ENCODE data around the gene XPNPEP3. TPM values are rescaled to one million over a fixed set of nuclear protein-coding genes. Genes with fewer than 3 reads are reported as not detected.

The XPNPEP3 gene
- total and polyA plus RNA-seq, 2 donors (not counting 3 experiments of a cell fraction or from before 2014, with no cell fraction given), result 12.3 to 21.2 TPM

- Histone ChIP-seq H4K20me1 (replicated peaks; ENCODE audit: control insufficient read depth, extremely low read depth, insufficient read depth, low read length) (no peaks in the 10 kb centered on the region), H3K27me3 (ENCODE audit: control insufficient read depth in 2 of 2, insufficient read depth in 2 of 2, low read length in 2 of 2) (no peaks in the 10 kb centered on the region), H3K9me1 (replicated peaks; ENCODE audit: control insufficient read depth, extremely low read depth, insufficient read depth, low read length) (no peaks in the 10 kb centered on the region), H3K36me3 (ENCODE audit: control insufficient read depth in 2 of 2, extremely low read depth in 1 of 2, insufficient read depth in 2 of 2, low read length in 2 of 2) (peaks cover 0 to 3% of the 10 kb centered on the region in 2 experiments), H3K4me2 (ENCODE audit: insufficient read depth, low read length) (no peak overlapping the region), H2AFZ (ENCODE audit: low read depth, low read length) (no peak overlapping the region), H3K4me3 (replicated peaks in 1 of 3; ENCODE audit: insufficient read depth in 1 of 3, low read depth in 1 of 3, low read length in 3 of 3) (no peak overlapping the region), H3K9ac (replicated peaks; ENCODE audit: extremely low read depth, insufficient read depth, low read length) (no peak overlapping the region), H3K27ac (ENCODE audit: insufficient read depth, low read depth, low read length) (no peak overlapping the region), H3K79me2 (ENCODE audit: control insufficient read depth, insufficient read depth, low read length) (no peaks in the 10 kb centered on the region), H3K9me3 (replicated peaks; ENCODE audit: control insufficient read depth, insufficient read depth, low read length) (no peaks in the 10 kb centered on the region), H3K4me1 (ENCODE audit: control insufficient read depth, extremely low read depth, insufficient read depth, low read length) (peaks cover 3% of the 10 kb centered on the region)
- POLR2A ChIA-PET, result no interaction called here
- intact Hi-C loops (cut with micrococcal nuclease) (loop anchor here (10.0 kb wide), 1 partner anchor 314 kb away; no protein-coding TSS in a partner anchor), dilution Hi-C loops (cut with MboI; ENCODE audit: extremely low pct_ligation_motif_present, low sequenced_read_pairs) (no loop called here)
- CTCF ChIA-PET, result interaction anchor here (0.8 to 3.4 kb wide), 3 partner anchors 216 to 316 kb away, joined by 3 to 43 read pairs (median 25); no protein-coding TSS in a partner anchor
- DNase-seq (ENCODE audit: low read depth, low spot score) (no peak), FAIRE-seq (no peak)
- no peak for TF ChIP-seq JUN (IDR thresholded peaks at IDR 0.05; ENCODE audit: borderline replicate concordance, insufficient read depth, insufficient read length, low read depth)
- TF ChIP-seq EZH2 (IDR thresholded peaks at IDR 0.05; ENCODE audit: borderline replicate concordance, low read depth, low read length, severe bottlenecking), result no peak
- TF ChIP-seq, protein P1, sequence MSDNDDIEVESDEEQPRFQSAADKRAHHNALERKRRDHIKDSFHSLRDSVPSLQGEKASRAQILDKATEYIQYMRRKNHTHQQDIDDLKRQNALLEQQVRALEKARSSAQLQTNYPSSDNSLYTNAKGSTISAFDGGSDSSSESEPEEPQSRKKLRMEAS (IDR thresholded peaks at IDR 0.05; ENCODE audit: insufficient read depth, insufficient read length), result no peak
- no peak for TF ChIP-seq GATA2 (IDR thresholded peaks at IDR 0.05; ENCODE audit: insufficient read depth, insufficient read length, low read depth, low read length)
- no peak for TF ChIP-seq FOS (IDR thresholded peaks at IDR 0.05; ENCODE audit: borderline replicate concordance, insufficient read depth, low read length)
- TF ChIP-seq MYC (IDR thresholded peaks at IDR 0.05; ENCODE audit: low read depth, low read length), result no peak
- TF ChIP-seq, protein P2, sequence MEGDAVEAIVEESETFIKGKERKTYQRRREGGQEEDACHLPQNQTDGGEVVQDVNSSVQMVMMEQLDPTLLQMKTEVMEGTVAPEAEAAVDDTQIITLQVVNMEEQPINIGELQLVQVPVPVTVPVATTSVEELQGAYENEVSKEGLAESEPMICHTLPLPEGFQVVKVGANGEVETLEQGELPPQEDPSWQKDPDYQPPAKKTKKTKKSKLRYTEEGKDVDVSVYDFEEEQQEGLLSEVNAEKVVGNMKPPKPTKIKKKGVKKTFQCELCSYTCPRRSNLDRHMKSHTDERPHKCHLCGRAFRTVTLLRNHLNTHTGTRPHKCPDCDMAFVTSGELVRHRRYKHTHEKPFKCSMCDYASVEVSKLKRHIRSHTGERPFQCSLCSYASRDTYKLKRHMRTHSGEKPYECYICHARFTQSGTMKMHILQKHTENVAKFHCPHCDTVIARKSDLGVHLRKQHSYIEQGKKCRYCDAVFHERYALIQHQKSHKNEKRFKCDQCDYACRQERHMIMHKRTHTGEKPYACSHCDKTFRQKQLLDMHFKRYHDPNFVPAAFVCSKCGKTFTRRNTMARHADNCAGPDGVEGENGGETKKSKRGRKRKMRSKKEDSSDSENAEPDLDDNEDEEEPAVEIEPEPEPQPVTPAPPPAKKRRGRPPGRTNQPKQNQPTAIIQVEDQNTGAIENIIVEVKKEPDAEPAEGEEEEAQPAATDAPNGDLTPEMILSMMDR (IDR thresholded peaks at IDR 0.05; ENCODE audit: extremely low read depth in 1 of 2, insufficient read depth in 1 of 2, low read depth in 1 of 2, low read length in 2 of 2), result no peak
- no peak for TF ChIP-seq POLR2A (IDR thresholded peaks at IDR 0.05; ENCODE audit: low read depth, low read length)
- TF ChIP-seq POLR2AphosphoS5 (IDR thresholded peaks at IDR 0.05; ENCODE audit: insufficient read depth, low read depth, low read length), result no peak
- BruUV-seq (replicated peaks), result no TSS peak
Measured at GRCh38 chr22:40920526-40920925, 63.6 kb downstream of the XPNPEP3 start.
